K562 (cell line): ENCODE data around the gene ZNF81. TPM values are rescaled to one million over a fixed set of nuclear protein-coding genes. Genes with fewer than 3 reads are reported as not detected.

ENCODE experiments used
- ATAC-seq: fragments of 200-7000 bp; cut with Tn5 transposase; 3 replicates; pipeline ENCODE4 v1.9.1; 2020; ENCODE audit warnings: moderate library complexity
- BruUV-seq: library from RNA; stranded (reverse); fragments of 400-500 nt; replicated peaks from 2 replicates; lab custom pipeline; 2021; lab: Mats Ljungman, UMichigan
- CTCF ChIA-PET: fragments of 300-600 bp; formaldehyde crosslinking; extraction: SDS; loops from one replicate; lab custom pipeline; 2021; ENCODE audit warnings: low intra/inter-chr PET ratio; lab: Yijun Ruan, JAX
- POLR2A ChIA-PET: fragments of 300-600, 350-650 bp; sonication (Branson Sonifier 250); formaldehyde crosslinking; extraction: SDS; loops from one replicate; lab custom pipeline; 2021; ENCODE audit warnings: antibody characterized with exemption, inconsistent platforms; lab: Yijun Ruan, JAX
- DNase-seq, 4 experiments: peaks; one replicate each; pipeline versions ENCODE4 v3.0.0 to v3.0.0-alpha.2; 2011 to 2018; ENCODE audit warnings: low spot score in 3 of 4, mixed read lengths in 3 of 4; ENCODE audit errors: extremely low read depth in 1 of 4
- FAIRE-seq: peaks from 2 replicates; lab custom pipeline; 2011; peaks lifted over from hg19 to GRCh38; lab: Jason Lieb, UNC
- H2AFZ ChIP-seq: 2 replicates; pipeline ENCODE4 v1.6.0; 2011; ENCODE audit warnings: low read depth, low read length, control low read depth, inconsistent platforms
- H3K27ac ChIP-seq: fragments of 200-600 bp; 3 replicates; pipeline ENCODE4 v1.8.0; 2011; ENCODE audit warnings: low read depth, mild to moderate bottlenecking, control low read depth, inconsistent platforms, low read length, moderate library complexity, mixed read lengths; ENCODE audit errors: extremely low read depth
- H3K27me3 ChIP-seq, 2 experiments: fragments of 300-600 bp in 1 of 2; 2 replicates in 1 of 2; 3 replicates in 1 of 2; pipeline versions ENCODE4 v1.6.0 to v1.8.0; 2011; ENCODE audit warnings: inconsistent platforms in 2 of 2, low read length in 2 of 2, mild to moderate bottlenecking in 1 of 2, mixed read lengths in 1 of 2, moderate library complexity in 1 of 2; ENCODE audit not compliant: control insufficient read depth in 2 of 2, insufficient read depth in 2 of 2
- H3K36me3 ChIP-seq: fragments of 300-600 bp; 3 replicates; pipeline ENCODE4 v1.8.0; 2011; ENCODE audit warnings: mild to moderate bottlenecking, low read length, inconsistent platforms; ENCODE audit not compliant: control insufficient read depth, insufficient read depth
- H3K4me1 ChIP-seq, 2 experiments: fragments of 200-600 bp in 1 of 2; replicated peaks in 1 of 2; 2 replicates in 1 of 2; 3 replicates in 1 of 2; pipeline versions ENCODE4 v1.5.1 to v1.8.0; 2011; ENCODE audit warnings: inconsistent platforms in 2 of 2, low read length in 2 of 2, mild to moderate bottlenecking in 1 of 2, mixed read lengths in 1 of 2, moderate library complexity in 1 of 2; ENCODE audit not compliant: control insufficient read depth in 2 of 2, insufficient read depth in 2 of 2
- H3K4me2 ChIP-seq: 2 replicates; pipeline ENCODE4 v1.6.1; 2011; ENCODE audit warnings: low read length, control low read depth, inconsistent platforms, mixed read lengths; ENCODE audit not compliant: insufficient read depth
- H3K4me3 ChIP-seq: fragments of 200-600 bp; sonication (generic), shearing (Covaris generic); 2 replicates; pipeline ENCODE4 v1.5.1; 2016; ENCODE audit warnings: control low read depth, inconsistent platforms
- H3K79me2 ChIP-seq: fragments of 200-600 bp; 3 replicates; pipeline ENCODE4 v1.8.0; 2011; ENCODE audit warnings: low read length, inconsistent platforms; ENCODE audit not compliant: control insufficient read depth, insufficient read depth
- H3K9ac ChIP-seq, 2 experiments: 2 replicates each; pipeline versions ENCODE4 v1.6.0 to v1.6.1; 2011; ENCODE audit warnings: low read depth in 2 of 2, low read length in 2 of 2, control low read depth in 1 of 2, inconsistent platforms in 1 of 2, mild to moderate bottlenecking in 1 of 2, mixed read lengths in 1 of 2; ENCODE audit not compliant: insufficient read depth in 1 of 2
- H3K9me1 ChIP-seq: one replicate; pipeline ENCODE4 v1.6.0; 2011; ENCODE audit warnings: inconsistent platforms, mild to moderate bottlenecking, low read length, moderate library complexity; ENCODE audit not compliant: control insufficient read depth, insufficient read depth
- H3K9me3 ChIP-seq: replicated peaks from 2 replicates; pipeline ENCODE4 v1.5.1; 2011; ENCODE audit warnings: low read depth, low read length, inconsistent platforms; ENCODE audit not compliant: control insufficient read depth, insufficient read depth
- H4K20me1 ChIP-seq: replicated peaks from 2 replicates; pipeline ENCODE4 v1.6.1; 2011; ENCODE audit warnings: low read length, inconsistent platforms, mixed read lengths; ENCODE audit not compliant: control insufficient read depth, insufficient read depth
- ADNP ChIP-seq: fragments of 200-800 bp; sonication (Bioruptor generic); IDR thresholded peaks from 2 replicates; pipeline ENCODE4 v1.6.1; 2016; ENCODE audit warnings: missing genetic modification characterization, missing compliant biosample characterization
- ARID1B ChIP-seq: fragments of 450-650 bp; IDR thresholded peaks from 2 replicates; pipeline ENCODE4 v1.6.1; 2016; ENCODE audit warnings: antibody characterized with exemption, mild to moderate bottlenecking, inconsistent platforms
- E2F6 ChIP-seq, 2 experiments: IDR thresholded peaks; 2 replicates each; pipeline ENCODE4 v1.6.1; 2011; ENCODE audit warnings: borderline replicate concordance in 1 of 2, control low read depth in 1 of 2, low read depth in 1 of 2, low read length in 1 of 2, mild to moderate bottlenecking in 1 of 2, mixed read lengths in 1 of 2, moderate library complexity in 1 of 2; ENCODE audit not compliant: insufficient read depth in 1 of 2, insufficient read length in 1 of 2, poor library complexity in 1 of 2, severe bottlenecking in 1 of 2; ENCODE audit errors: extremely low read depth in 1 of 2
- E2F8 ChIP-seq: fragments of 450-650 bp; IDR thresholded peaks from 2 replicates; pipeline ENCODE4 v1.7.1; 2018; ENCODE audit warnings: mild to moderate bottlenecking, low read depth; ENCODE audit not compliant: partially characterized antibody
- EHMT2 ChIP-seq: fragments of 450-650 bp; IDR thresholded peaks from 2 replicates; pipeline ENCODE4 v1.6.1; 2018; ENCODE audit warnings: antibody characterized with exemption
- ESRRA ChIP-seq: fragments of 450-650 bp; IDR thresholded peaks from 2 replicates; pipeline ENCODE4 v1.6.1; 2014; ENCODE audit warnings: low read depth, mild to moderate bottlenecking, moderate library complexity, borderline replicate concordance
- KLF1 ChIP-seq: fragments of 450-650 bp; IDR thresholded peaks from 2 replicates; pipeline ENCODE4 v1.6.1; 2016; ENCODE audit warnings: missing genetic modification characterization, missing compliant biosample characterization
- MEIS2 ChIP-seq: fragments of 450-650 bp; IDR thresholded peaks from 2 replicates; pipeline ENCODE4 v1.6.1; 2014; ENCODE audit warnings: mild to moderate bottlenecking; ENCODE audit not compliant: partially characterized antibody
- PKNOX1 ChIP-seq: fragments of 450-650 bp; IDR thresholded peaks from 2 replicates; pipeline ENCODE4 v1.6.1; 2016
- SMARCA4 ChIP-seq: fragments of 450-650 bp; IDR thresholded peaks from 2 replicates; pipeline ENCODE4 v1.6.1; 2016
- ZBTB11 ChIP-seq, 3 experiments: fragments of 200-800 bp in 1 of 3; fragments of 250-450 bp in 1 of 3; fragments of 450-650 bp in 1 of 3; sonication (Bioruptor Pico) in 1 of 3; sonication (Bioruptor generic) in 1 of 3; formaldehyde crosslinking in 1 of 3; IDR thresholded peaks; 2 replicates each; pipeline versions ENCODE4 v1.6.1 to v1.8.0; 2016 to 2022; ENCODE audit warnings: mild to moderate bottlenecking in 2 of 3, missing genetic modification characterization in 2 of 3, missing compliant biosample characterization in 1 of 3, moderate library complexity in 1 of 3
- ZNF316 ChIP-seq: fragments of 450-650 bp; IDR thresholded peaks from 2 replicates; pipeline ENCODE4 v1.6.1; 2016
- WGBS: fragments of 100-300 bp; shearing (Covaris generic); methylation state at CpG from one replicate; pipeline ENCODE4 v1.1.6; 2016; ENCODE audit warnings: low coverage, mixed read lengths; ENCODE audit not compliant: insufficient coverage; ENCODE audit errors: missing lambda C conversion rate; 5-methylcytosine and 5-hydroxymethylcytosine counted together
- in situ Hi-C: fragments of 300-500 bp; cut with MboI; formaldehyde crosslinking; loops from 4 replicates; pipeline ENCODE4 v1.15.0; 2018; ENCODE audit warnings: inconsistent platforms, mixed read lengths
- intact Hi-C: fragments of 100-400 bp; cut with micrococcal nuclease; formaldehyde crosslinking; loops from 2 replicates; pipeline ENCODE4 v1.14.2; 2022
- polyA plus RNA-seq, 8 experiments: library from polyadenylated mRNA; depleted of rRNA in 4 of 8; stranded (reverse) in 5 of 8; unstranded in 3 of 8; fragments of >200 nt; fragmentation: Nextera tagmentation in 2 of 8; fragmentation: Illumina TruSeq in 1 of 8; extraction: Ambion mirVana in 2 of 8; extraction: Trizol in 1 of 8; gene quantifications; 2 replicates each; pipeline versions ENCODE4 v1.2.1 to v1.2.3, GENCODE V29; 2011 to 2014; ENCODE audit warnings: inconsistent platforms in 1 of 8, missing spikeins in 1 of 8
- total RNA-seq, 7 experiments: library from RNA; depleted of rRNA in 6 of 7; stranded (reverse); fragments of >200 nt in 6 of 7; fragmentation: Illumina TruSeq in 2 of 7; extraction: Trizol in 2 of 7; gene quantifications; 2 replicates each; pipeline versions ENCODE4 v1.2.1 to v1.2.3, GENCODE V29; 2011 to 2021; ENCODE audit warnings: low replicate concordance in 1 of 7

Gene ZNF81
- total and polyA plus RNA-seq, 9 of the 15 experiments (the other 6 are each of a cell fraction or from before 2014, with no cell fraction given) = 2.4 to 9.6 (median 4.9) TPM

GRCh38 chrX:47940448-47940847 is 103.7 kb downstream of the ZNF81 start:
- H3K9ac ChIP-seq = no peak overlapping the region
- H3K27me3 ChIP-seq = no peaks in the 10 kb centered on the region
- intact Hi-C loops (no loop called here), in situ Hi-C loops (no loop called here)
- FAIRE-seq = no peak
- no peak overlapping the region for H2AFZ ChIP-seq
- ChIA-PET POLR2A (no interaction called here), CTCF (no interaction called here)
- H3K27ac ChIP-seq = no peak overlapping the region
- H3K9me1 ChIP-seq = no peaks in the 10 kb centered on the region
- 56% methylated on average over 1 of the region's 4 CpGs for WGBS
- ATAC-seq = no peak
- H3K4me3 ChIP-seq = no peak overlapping the region
- no peaks in the 10 kb centered on the region for H3K9me3 ChIP-seq
- peak in 1 of 4 experiments; percentile 7 for DNase-seq
- no TSS peak for BruUV-seq
- no peaks in the 10 kb centered on the region for H4K20me1 ChIP-seq
- H3K79me2 ChIP-seq = no peaks in the 10 kb centered on the region
- H3K4me2 ChIP-seq = no peak overlapping the region
- H3K36me3 ChIP-seq = no peaks in the 10 kb centered on the region
- peaks cover 0 to 3% of the 10 kb centered on the region in 2 experiments; a peak in 3 of 5 replicates for H3K4me1 ChIP-seq
- TF ChIP-seq E2F6 (IDR thresholded peaks at IDR 0.05; ENCODE audit: borderline replicate concordance in 1 of 2, extremely low read depth in 1 of 2, insufficient read depth in 1 of 2, insufficient read length in 1 of 2, low read depth in 1 of 2, low read length in 1 of 2, poor library complexity in 1 of 2, severe bottlenecking in 1 of 2) (no peak), PKNOX1 (no peak), SMARCA4 (0 out of 2 replicates have a peak, but pooled peaks have one; percentile 30), ESRRA (peak; percentile 58; the same call in 1 of the 2 replicates), EHMT2 (peak; percentile 20; the same call in 1 of the 2 replicates), MEIS2 (no peak), E2F8 (no peak), ADNP (tag) (no peak), ZBTB11 (CRISPR knock-in tag; IDR thresholded peaks at IDR 0.05) (no peak), ZNF316 (0 out of 2 replicates have a peak, but pooled peaks have one; percentile 9), ARID1B (peak; percentile 19; the same call in 1 of the 2 replicates), KLF1 (tag) (no peak)
